Measurements from ENCODE around the gene GARNL3.

Gene GARNL3

DNA sequence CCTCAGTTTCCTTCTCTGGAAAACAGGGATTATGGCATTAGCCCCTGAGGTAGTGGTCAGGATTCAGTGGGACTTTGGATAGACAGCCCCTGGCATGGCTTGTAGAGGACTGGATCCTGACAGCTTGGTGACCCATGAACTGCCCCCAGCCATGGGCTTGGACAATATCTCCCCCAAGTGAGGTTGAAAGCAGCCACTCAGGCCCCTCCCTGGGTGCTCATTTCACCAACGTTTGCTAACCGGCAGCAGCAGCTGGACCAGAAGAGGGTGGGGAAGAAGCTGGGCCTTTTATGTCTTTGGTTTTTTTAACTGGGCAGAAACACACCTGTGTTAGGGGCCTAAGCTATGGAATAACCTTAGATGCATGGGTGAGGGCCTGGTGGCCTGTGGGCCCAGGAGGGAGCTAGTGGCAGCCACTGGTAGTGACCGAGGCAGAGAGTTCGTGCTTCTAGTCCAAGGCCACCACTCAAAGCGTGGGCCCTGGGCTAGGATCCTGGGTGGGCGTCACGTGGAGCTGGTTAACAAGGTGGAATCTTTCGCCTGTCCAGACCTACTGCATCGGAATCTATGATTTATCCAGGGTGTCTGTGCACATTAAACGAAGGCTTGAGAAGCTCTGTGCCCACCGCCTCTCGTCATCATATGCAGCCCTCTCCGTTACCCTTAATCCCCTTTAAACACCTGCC is 134.3 kb downstream of the GARNL3 start:
- H3K4me3 ChIP-seq (replicated peaks; ENCODE audit: insufficient read depth, low read length), result no peak overlapping the region
- DNase-seq (ENCODE audit: low read depth in 1 of 2, low spot score in 1 of 2), result no peak
- no peak overlapping the region for H3K27ac ChIP-seq (replicated peaks)
- no peaks in the 10 kb centered on the region for H3K27me3 ChIP-seq (ENCODE audit: insufficient read depth, poor library complexity, severe bottlenecking)
- TF ChIP-seq POLR2AphosphoS5 (IDR thresholded peaks at IDR 0.05; ENCODE audit: low read depth) (no peak), SPI1 (IDR thresholded peaks at IDR 0.05; ENCODE audit: borderline replicate concordance, low read depth) (no peak), GABPA (IDR thresholded peaks at IDR 0.05; ENCODE audit: low read depth) (no peak)
- TF ChIP-seq, protein P1, sequence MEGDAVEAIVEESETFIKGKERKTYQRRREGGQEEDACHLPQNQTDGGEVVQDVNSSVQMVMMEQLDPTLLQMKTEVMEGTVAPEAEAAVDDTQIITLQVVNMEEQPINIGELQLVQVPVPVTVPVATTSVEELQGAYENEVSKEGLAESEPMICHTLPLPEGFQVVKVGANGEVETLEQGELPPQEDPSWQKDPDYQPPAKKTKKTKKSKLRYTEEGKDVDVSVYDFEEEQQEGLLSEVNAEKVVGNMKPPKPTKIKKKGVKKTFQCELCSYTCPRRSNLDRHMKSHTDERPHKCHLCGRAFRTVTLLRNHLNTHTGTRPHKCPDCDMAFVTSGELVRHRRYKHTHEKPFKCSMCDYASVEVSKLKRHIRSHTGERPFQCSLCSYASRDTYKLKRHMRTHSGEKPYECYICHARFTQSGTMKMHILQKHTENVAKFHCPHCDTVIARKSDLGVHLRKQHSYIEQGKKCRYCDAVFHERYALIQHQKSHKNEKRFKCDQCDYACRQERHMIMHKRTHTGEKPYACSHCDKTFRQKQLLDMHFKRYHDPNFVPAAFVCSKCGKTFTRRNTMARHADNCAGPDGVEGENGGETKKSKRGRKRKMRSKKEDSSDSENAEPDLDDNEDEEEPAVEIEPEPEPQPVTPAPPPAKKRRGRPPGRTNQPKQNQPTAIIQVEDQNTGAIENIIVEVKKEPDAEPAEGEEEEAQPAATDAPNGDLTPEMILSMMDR (IDR thresholded peaks at IDR 0.05; ENCODE audit: insufficient read depth, low read length), result no peak
- TF ChIP-seq, protein P2, sequence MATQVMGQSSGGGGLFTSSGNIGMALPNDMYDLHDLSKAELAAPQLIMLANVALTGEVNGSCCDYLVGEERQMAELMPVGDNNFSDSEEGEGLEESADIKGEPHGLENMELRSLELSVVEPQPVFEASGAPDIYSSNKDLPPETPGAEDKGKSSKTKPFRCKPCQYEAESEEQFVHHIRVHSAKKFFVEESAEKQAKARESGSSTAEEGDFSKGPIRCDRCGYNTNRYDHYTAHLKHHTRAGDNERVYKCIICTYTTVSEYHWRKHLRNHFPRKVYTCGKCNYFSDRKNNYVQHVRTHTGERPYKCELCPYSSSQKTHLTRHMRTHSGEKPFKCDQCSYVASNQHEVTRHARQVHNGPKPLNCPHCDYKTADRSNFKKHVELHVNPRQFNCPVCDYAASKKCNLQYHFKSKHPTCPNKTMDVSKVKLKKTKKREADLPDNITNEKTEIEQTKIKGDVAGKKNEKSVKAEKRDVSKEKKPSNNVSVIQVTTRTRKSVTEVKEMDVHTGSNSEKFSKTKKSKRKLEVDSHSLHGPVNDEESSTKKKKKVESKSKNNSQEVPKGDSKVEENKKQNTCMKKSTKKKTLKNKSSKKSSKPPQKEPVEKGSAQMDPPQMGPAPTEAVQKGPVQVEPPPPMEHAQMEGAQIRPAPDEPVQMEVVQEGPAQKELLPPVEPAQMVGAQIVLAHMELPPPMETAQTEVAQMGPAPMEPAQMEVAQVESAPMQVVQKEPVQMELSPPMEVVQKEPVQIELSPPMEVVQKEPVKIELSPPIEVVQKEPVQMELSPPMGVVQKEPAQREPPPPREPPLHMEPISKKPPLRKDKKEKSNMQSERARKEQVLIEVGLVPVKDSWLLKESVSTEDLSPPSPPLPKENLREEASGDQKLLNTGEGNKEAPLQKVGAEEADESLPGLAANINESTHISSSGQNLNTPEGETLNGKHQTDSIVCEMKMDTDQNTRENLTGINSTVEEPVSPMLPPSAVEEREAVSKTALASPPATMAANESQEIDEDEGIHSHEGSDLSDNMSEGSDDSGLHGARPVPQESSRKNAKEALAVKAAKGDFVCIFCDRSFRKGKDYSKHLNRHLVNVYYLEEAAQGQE (IDR thresholded peaks at IDR 0.05; ENCODE audit: insufficient replicate concordance, low read depth), result no peak

DNA sequence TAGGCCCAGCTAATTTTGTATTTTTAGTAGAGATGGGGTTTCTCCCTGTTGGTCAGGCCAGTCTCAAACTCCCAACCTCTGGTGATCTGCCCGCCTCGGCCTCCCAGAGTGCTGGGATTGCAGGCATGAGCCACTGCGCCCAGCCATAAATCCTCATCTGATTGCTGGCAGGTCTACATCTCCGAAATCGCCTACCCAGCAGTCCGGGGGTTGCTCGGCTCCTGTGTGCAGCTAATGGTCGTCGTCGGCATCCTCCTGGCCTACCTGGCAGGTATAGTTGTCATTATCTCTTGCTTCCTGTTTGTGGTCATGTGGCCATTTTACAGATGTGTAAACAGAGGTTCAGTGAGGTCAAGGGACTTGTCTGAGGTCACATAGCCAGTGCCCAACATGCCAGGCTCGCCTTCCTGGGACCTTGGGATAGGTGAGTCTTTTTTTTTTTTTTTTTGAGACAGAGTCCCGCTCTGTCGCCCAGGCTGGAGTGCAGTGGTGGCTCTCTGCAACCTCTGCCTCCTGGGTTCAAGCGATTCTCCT is 135.2 kb downstream of the GARNL3 start:
- H3K27ac ChIP-seq (replicated peaks), result no peak overlapping the region
- H3K4me3 ChIP-seq (replicated peaks; ENCODE audit: insufficient read depth, low read length), result no peak overlapping the region
- DNase-seq (ENCODE audit: low read depth in 1 of 2, low spot score in 1 of 2), result no peak
- no peaks in the 10 kb centered on the region for H3K27me3 ChIP-seq (ENCODE audit: insufficient read depth, poor library complexity, severe bottlenecking)
- TF ChIP-seq, protein P1 (IDR thresholded peaks at IDR 0.05; ENCODE audit: insufficient read depth, low read length), result no peak
- TF ChIP-seq SPI1 (IDR thresholded peaks at IDR 0.05; ENCODE audit: borderline replicate concordance, low read depth) (no peak), GABPA (IDR thresholded peaks at IDR 0.05; ENCODE audit: low read depth) (no peak), POLR2AphosphoS5 (IDR thresholded peaks at IDR 0.05; ENCODE audit: low read depth) (no peak)
- TF ChIP-seq, protein P2 (IDR thresholded peaks at IDR 0.05; ENCODE audit: insufficient replicate concordance, low read depth), result no peak

DNA sequence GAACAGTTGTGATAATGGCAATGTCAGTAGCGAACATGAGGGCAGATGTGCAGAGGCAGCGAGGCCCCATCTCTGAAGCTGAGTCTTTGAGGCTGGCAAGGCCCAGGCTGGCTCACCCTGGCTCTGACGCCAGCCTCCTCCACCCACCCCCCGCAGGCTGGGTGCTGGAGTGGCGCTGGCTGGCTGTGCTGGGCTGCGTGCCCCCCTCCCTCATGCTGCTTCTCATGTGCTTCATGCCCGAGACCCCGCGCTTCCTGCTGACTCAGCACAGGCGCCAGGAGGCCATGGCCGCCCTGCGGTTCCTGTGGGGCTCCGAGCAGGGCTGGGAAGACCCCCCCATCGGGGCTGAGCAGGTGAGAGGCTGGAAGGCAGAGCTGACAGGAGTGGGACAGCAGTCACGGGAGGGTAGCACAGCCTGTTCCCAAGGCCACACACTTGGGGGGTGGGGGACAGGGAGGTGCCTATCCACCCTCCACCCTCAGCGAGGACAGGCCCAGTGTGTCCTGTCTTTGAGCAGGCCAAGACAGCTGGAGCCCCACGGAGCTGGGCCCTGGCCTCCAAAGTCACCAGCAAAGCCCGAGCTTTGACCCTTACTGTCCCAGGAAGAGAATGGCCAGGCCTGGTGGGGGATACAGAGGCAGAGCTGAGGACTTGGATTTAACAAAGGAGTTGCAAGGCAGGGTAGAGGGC is 138.0 kb downstream of the GARNL3 start:
- no peaks in the 10 kb centered on the region for H3K27me3 ChIP-seq (ENCODE audit: insufficient read depth, poor library complexity, severe bottlenecking)
- H3K4me3 ChIP-seq (replicated peaks; ENCODE audit: insufficient read depth, low read length), result no peak overlapping the region
- TF ChIP-seq GABPA (IDR thresholded peaks at IDR 0.05; ENCODE audit: low read depth) (no peak), POLR2AphosphoS5 (IDR thresholded peaks at IDR 0.05; ENCODE audit: low read depth) (no peak), SPI1 (IDR thresholded peaks at IDR 0.05; ENCODE audit: borderline replicate concordance, low read depth) (no peak)
- TF ChIP-seq, protein P2 (IDR thresholded peaks at IDR 0.05; ENCODE audit: insufficient replicate concordance, low read depth), result no peak
- TF ChIP-seq, protein P1 (IDR thresholded peaks at IDR 0.05; ENCODE audit: insufficient read depth, low read length), result no peak
- H3K27ac ChIP-seq (replicated peaks), result no peak overlapping the region
- DNase-seq (ENCODE audit: low read depth in 1 of 2, low spot score in 1 of 2), result no peak

All from HL-60 (cell line).